ENCODE results near the gene PPP5C. TPM values are rescaled to one million over a fixed set of nuclear protein-coding genes. Genes with fewer than 3 reads are reported as not detected.

The PPP5C gene
- total and polyA plus RNA-seq, 9 of the 15 experiments (the other 6 are each of a cell fraction or from before 2014, with no cell fraction given): 1.9 to 166 (median 108) TPM

- no peak for ATAC-seq
- no TSS peak for BruUV-seq (replicated peaks)
- CTCF ChIA-PET (ENCODE audit: low intra/inter-chr PET ratio): no interaction called here
- Histone ChIP-seq H3K27ac (ENCODE audit: extremely low read depth, low read depth, low read length) (no peak overlapping the region), H2AFZ (ENCODE audit: low read depth, low read length) (no peak overlapping the region), H3K9me3 (replicated peaks; ENCODE audit: control insufficient read depth, insufficient read depth, low read depth, low read length) (no peaks in the 10 kb centered on the region), H3K36me3 (ENCODE audit: control insufficient read depth, insufficient read depth, low read length) (peaks cover 69% of the 10 kb centered on the region), H3K79me2 (ENCODE audit: control insufficient read depth, insufficient read depth, low read length) (peaks cover 36% of the 10 kb centered on the region), H3K9ac (ENCODE audit: insufficient read depth in 1 of 2, low read depth in 2 of 2, low read length in 2 of 2) (no peak overlapping the region), H3K4me2 (ENCODE audit: insufficient read depth, low read length) (no peak overlapping the region), H4K20me1 (replicated peaks; ENCODE audit: control insufficient read depth, insufficient read depth, low read length) (no peaks in the 10 kb centered on the region), H3K27me3 (ENCODE audit: control insufficient read depth in 2 of 2, insufficient read depth in 2 of 2, low read length in 2 of 2) (no peaks in the 10 kb centered on the region), H3K9me1 (ENCODE audit: control insufficient read depth, insufficient read depth, low read length) (no peaks in the 10 kb centered on the region), H3K4me3 (no peak overlapping the region), H3K4me1 (replicated peaks in 1 of 2; ENCODE audit: control insufficient read depth in 2 of 2, insufficient read depth in 2 of 2, low read length in 2 of 2) (no peaks in the 10 kb centered on the region)
- TF ChIP-seq XRCC4 (IDR thresholded peaks at IDR 0.05; ENCODE audit: extremely low read depth, insufficient read depth, insufficient read length) (no peak), ARNT (IDR thresholded peaks at IDR 0.05) (no peak), ZNF584 (CRISPR knock-in tag; IDR thresholded peaks at IDR 0.05; ENCODE audit: low read depth) (no peak), SAFB (IDR thresholded peaks at IDR 0.05; ENCODE audit: borderline replicate concordance, low read depth, low read length) (no peak), ZNF707 (CRISPR knock-in tag; conservative IDR thresholded peaks at IDR 0.05) (no peak), ZBTB7A (IDR thresholded peaks at IDR 0.05; ENCODE audit: borderline replicate concordance, control insufficient read depth, low read depth, low read length) (no peak), NR3C1 (CRISPR knock-in tag; IDR thresholded peaks at IDR 0.05) (no peak), ELF1 (tag; IDR thresholded peaks at IDR 0.05) (no peak), ZNF583 (CRISPR knock-in tag; IDR thresholded peaks at IDR 0.05) (no peak), KDM1A (IDR thresholded peaks at IDR 0.05) (no peak), CAMTA2 (CRISPR knock-in tag; conservative IDR thresholded peaks at IDR 0.05) (no peak), ZNF696 (CRISPR knock-in tag; conservative IDR thresholded peaks at IDR 0.05) (no peak)
- TF ChIP-seq, protein P1, sequence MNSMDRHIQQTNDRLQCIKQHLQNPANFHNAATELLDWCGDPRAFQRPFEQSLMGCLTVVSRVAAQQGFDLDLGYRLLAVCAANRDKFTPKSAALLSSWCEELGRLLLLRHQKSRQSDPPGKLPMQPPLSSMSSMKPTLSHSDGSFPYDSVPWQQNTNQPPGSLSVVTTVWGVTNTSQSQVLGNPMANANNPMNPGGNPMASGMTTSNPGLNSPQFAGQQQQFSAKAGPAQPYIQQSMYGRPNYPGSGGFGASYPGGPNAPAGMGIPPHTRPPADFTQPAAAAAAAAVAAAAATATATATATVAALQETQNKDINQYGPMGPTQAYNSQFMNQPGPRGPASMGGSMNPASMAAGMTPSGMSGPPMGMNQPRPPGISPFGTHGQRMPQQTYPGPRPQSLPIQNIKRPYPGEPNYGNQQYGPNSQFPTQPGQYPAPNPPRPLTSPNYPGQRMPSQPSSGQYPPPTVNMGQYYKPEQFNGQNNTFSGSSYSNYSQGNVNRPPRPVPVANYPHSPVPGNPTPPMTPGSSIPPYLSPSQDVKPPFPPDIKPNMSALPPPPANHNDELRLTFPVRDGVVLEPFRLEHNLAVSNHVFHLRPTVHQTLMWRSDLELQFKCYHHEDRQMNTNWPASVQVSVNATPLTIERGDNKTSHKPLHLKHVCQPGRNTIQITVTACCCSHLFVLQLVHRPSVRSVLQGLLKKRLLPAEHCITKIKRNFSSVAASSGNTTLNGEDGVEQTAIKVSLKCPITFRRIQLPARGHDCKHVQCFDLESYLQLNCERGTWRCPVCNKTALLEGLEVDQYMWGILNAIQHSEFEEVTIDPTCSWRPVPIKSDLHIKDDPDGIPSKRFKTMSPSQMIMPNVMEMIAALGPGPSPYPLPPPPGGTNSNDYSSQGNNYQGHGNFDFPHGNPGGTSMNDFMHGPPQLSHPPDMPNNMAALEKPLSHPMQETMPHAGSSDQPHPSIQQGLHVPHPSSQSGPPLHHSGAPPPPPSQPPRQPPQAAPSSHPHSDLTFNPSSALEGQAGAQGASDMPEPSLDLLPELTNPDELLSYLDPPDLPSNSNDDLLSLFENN (IDR thresholded peaks at IDR 0.05; ENCODE audit: low read depth in 2 of 2, low read length in 2 of 2): no peak
- TF ChIP-seq, protein P2, sequence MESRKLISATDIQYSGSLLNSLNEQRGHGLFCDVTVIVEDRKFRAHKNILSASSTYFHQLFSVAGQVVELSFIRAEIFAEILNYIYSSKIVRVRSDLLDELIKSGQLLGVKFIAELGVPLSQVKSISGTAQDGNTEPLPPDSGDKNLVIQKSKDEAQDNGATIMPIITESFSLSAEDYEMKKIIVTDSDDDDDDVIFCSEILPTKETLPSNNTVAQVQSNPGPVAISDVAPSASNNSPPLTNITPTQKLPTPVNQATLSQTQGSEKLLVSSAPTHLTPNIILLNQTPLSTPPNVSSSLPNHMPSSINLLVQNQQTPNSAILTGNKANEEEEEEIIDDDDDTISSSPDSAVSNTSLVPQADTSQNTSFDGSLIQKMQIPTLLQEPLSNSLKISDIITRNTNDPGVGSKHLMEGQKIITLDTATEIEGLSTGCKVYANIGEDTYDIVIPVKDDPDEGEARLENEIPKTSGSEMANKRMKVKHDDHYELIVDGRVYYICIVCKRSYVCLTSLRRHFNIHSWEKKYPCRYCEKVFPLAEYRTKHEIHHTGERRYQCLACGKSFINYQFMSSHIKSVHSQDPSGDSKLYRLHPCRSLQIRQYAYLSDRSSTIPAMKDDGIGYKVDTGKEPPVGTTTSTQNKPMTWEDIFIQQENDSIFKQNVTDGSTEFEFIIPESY (CRISPR knock-in tag; IDR thresholded peaks at IDR 0.05): no peak
- WGBS (ENCODE audit: insufficient coverage, low coverage, missing lambda C conversion rate): 96% methylated on average over 5 of the region's 5 CpGs
- no peak for FAIRE-seq
- no peak for DNase-seq (ENCODE audit: extremely low read depth in 1 of 4, low spot score in 3 of 4)
- intact Hi-C loops (cut with micrococcal nuclease): no loop called here
- POLR2A ChIA-PET: interaction anchor here (0.8 to 1.3 kb wide), 3 partner anchors 9 to 36 kb away, joined by 3 to 5 read pairs (median 4); no protein-coding TSS in a partner anchor
- in situ Hi-C loops (cut with MboI): no loop called here
These were observed 20.5 kb downstream of the PPP5C start for GRCh38 chr19:46367426-46367825.
